A673 (cell line): ENCODE measurements around the gene ATP8A2. TPM values are rescaled to one million over a fixed set of nuclear protein-coding genes. Genes with fewer than 3 reads are reported as not detected.

Experiments used
- BruUV-seq: library from RNA; stranded (reverse); fragments of 400-500 nt; replicated peaks from 2 replicates; lab custom pipeline; 2021; lab: Mats Ljungman, UMichigan
- CTCF ChIA-PET: fragments of 300-600 bp; sonication (Branson Sonifier 250); formaldehyde crosslinking; loops from one replicate; lab custom pipeline; 2022; ENCODE audit warnings: antibody characterized with exemption; lab: Charles Lee
- POLR2A ChIA-PET: fragments of 300-600 bp; sonication (Branson Sonifier 250); formaldehyde crosslinking; loops from one replicate; lab custom pipeline; 2022; ENCODE audit warnings: antibody characterized with exemption; ENCODE audit not compliant: low non-redundant PET; lab: Charles Lee
- DNase-seq: peaks from one replicate; pipeline ENCODE4 v3.0.0-alpha.2; 2015; ENCODE audit warnings: low spot score
- H3K27ac ChIP-seq: fragments of 200-600 bp; sonication (generic); 2 replicates; pipeline ENCODE4 v1.5.1; 2016; ENCODE audit warnings: mixed run types, low read depth, mild to moderate bottlenecking, mixed read lengths, antibody characterized with exemption, low read length; ENCODE audit not compliant: poor library complexity, severe bottlenecking
- H3K27me3 ChIP-seq: fragments of 200-600 bp; sonication (generic); replicated peaks from 2 replicates; pipeline ENCODE4 v1.6.1; 2017; ENCODE audit warnings: mixed run types, low read depth, mild to moderate bottlenecking, mixed read lengths, antibody characterized with exemption, low read length; ENCODE audit not compliant: insufficient read depth, poor library complexity
- H3K36me3 ChIP-seq: fragments of 200-600 bp; sonication (generic); 2 replicates; pipeline ENCODE4 v1.6.1; 2016; ENCODE audit warnings: mixed run types, mild to moderate bottlenecking, mixed read lengths, antibody characterized with exemption, low read length; ENCODE audit not compliant: insufficient read depth, poor library complexity, severe bottlenecking
- H3K4me1 ChIP-seq: fragments of 200-600 bp; sonication (generic); 2 replicates; pipeline ENCODE4 v1.6.1; 2017; ENCODE audit warnings: mixed run types, mild to moderate bottlenecking, mixed read lengths, antibody characterized with exemption, low read length; ENCODE audit not compliant: insufficient read depth, poor library complexity, severe bottlenecking
- H3K4me3 ChIP-seq: fragments of 200-600 bp; sonication (generic); 2 replicates; pipeline ENCODE4 v1.5.1; 2016; ENCODE audit warnings: low read depth, mixed run types, mild to moderate bottlenecking, mixed read lengths, low read length; ENCODE audit not compliant: poor library complexity, severe bottlenecking
- H3K9me3 ChIP-seq: fragments of 200-600 bp; sonication (generic); 2 replicates; pipeline ENCODE4 v1.6.1; 2016; ENCODE audit warnings: mixed run types, low read depth, mild to moderate bottlenecking, mixed read lengths, antibody characterized with exemption, low read length; ENCODE audit not compliant: poor library complexity, severe bottlenecking
- EZH2 ChIP-seq: fragments of 200-600 bp; sonication (generic); IDR thresholded peaks from 2 replicates; pipeline ENCODE4 v1.6.1; 2017; ENCODE audit warnings: borderline replicate concordance, low read depth, mild to moderate bottlenecking, mixed read lengths, antibody characterized with exemption, low read length; ENCODE audit not compliant: poor library complexity, severe bottlenecking
- intact Hi-C: fragments of 100-400 bp; cut with micrococcal nuclease; formaldehyde crosslinking; loops from one replicate; pipeline ENCODE4 v1.10.0; 2022; ENCODE audit not compliant: unreplicated experiment
- total RNA-seq: library from RNA; stranded (reverse); gene quantifications from 2 replicates; pipeline ENCODE4 v1.2.3, GENCODE V29; 2021
- TF ChIP-seq, protein P1 (sequence below): fragments of 300-800, 200-600 bp; sonication (generic); conservative IDR thresholded peaks from 2 replicates; pipeline ENCODE4 v1.5.1; 2017; ENCODE audit warnings: low read depth, mild to moderate bottlenecking, antibody characterized with exemption, low read length, moderate library complexity, mixed read lengths

ATP8A2 gene
- total RNA-seq, 1 experiment from 2014 or later = 0.92 TPM

DNA sequence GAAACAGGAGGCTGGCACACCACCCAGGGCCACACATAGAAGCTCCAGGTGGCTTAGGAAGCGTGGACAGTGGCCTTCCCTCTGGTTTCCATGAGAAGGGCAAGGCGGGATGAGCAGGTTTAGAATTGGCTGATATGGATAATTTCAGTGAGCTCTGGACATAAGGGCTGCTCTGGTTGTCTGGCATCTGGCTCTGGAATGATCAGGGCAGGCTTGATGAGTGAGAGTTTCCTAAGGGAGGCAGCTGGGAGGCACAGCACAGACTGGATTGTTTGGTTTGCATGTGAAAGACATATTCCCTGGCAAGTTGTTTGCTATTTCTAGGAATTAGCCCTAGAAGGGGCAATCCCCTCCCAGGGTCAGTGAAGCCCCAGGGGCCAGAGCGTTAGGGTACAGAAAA is 129.5 kb downstream of the ATP8A2 start:
- intact Hi-C loops = no loop called here
- H3K9me3 ChIP-seq = no peaks in the 10 kb centered on the region
- DNase-seq = no peak

DNA sequence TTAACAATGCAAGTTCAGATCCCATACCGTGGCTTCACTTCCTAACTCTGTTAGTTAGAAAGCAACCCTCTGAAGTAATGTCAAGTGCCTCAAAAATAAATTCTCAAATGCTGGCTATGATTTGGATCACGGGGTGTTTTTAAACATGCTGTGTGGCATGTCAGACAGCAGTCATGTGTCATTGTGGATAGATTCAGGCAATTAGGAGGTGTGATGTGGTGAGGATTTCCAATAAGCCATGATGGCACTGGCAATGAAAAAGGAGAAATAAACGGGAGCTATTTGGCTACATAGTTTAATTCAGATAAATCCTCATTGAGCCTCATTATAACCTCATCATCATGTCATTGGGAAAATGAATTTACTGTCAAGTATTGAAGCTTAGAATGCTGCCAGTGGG is 130.3 kb downstream of the ATP8A2 start:
- TF ChIP-seq, protein P1, sequence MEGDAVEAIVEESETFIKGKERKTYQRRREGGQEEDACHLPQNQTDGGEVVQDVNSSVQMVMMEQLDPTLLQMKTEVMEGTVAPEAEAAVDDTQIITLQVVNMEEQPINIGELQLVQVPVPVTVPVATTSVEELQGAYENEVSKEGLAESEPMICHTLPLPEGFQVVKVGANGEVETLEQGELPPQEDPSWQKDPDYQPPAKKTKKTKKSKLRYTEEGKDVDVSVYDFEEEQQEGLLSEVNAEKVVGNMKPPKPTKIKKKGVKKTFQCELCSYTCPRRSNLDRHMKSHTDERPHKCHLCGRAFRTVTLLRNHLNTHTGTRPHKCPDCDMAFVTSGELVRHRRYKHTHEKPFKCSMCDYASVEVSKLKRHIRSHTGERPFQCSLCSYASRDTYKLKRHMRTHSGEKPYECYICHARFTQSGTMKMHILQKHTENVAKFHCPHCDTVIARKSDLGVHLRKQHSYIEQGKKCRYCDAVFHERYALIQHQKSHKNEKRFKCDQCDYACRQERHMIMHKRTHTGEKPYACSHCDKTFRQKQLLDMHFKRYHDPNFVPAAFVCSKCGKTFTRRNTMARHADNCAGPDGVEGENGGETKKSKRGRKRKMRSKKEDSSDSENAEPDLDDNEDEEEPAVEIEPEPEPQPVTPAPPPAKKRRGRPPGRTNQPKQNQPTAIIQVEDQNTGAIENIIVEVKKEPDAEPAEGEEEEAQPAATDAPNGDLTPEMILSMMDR = no peak
- no peak for TF ChIP-seq EZH2
- no peak for DNase-seq

More for the DNA sequence above, 129.5 kb downstream of the ATP8A2 start:
- no peaks in the 10 kb centered on the region for H3K4me1 ChIP-seq
- CTCF ChIA-PET = no interaction called here
- H3K27ac ChIP-seq = no peak overlapping the region
- TF ChIP-seq, protein P1 = no peak
- TF ChIP-seq EZH2 = no peak
- H3K27me3 ChIP-seq = peaks cover 5% of the 10 kb centered on the region
- POLR2A ChIA-PET = no interaction called here
- no peak overlapping the region for H3K4me3 ChIP-seq
- BruUV-seq = no TSS peak
- no peaks in the 10 kb centered on the region for H3K36me3 ChIP-seq

DNA sequence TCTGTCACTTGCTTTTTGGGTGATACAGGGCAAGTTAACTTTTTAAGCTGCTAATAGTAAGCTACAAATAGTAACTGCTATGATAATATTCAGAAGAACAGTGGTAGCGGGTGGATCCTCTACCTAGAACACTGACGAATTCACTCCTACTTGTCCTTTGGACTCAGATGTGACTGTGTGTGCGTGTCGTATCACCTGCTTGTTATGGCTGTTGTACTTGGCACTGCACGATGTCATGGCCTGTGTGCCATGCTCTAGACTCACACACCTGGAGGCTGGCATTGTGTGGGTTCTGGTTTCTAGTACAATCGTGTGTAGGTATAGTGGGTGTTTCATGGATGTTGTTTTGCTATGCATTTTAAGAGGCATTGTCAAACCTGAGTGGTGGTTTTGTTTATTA is 130.8 kb downstream of the ATP8A2 start:
- H3K36me3 ChIP-seq = no peaks in the 10 kb centered on the region
- CTCF ChIA-PET = no interaction called here
- no peak for DNase-seq
- H3K27ac ChIP-seq = no peak overlapping the region
- H3K4me1 ChIP-seq = no peaks in the 10 kb centered on the region
- TF ChIP-seq, protein P1 = no peak
- TF ChIP-seq EZH2 = no peak
- POLR2A ChIA-PET = no interaction called here
- no peak overlapping the region for H3K4me3 ChIP-seq
- no peaks in the 10 kb centered on the region for H3K9me3 ChIP-seq
- peaks cover 2% of the 10 kb centered on the region for H3K27me3 ChIP-seq
- intact Hi-C loops = no loop called here
- no TSS peak for BruUV-seq

More for the DNA sequence above, 130.3 kb downstream of the ATP8A2 start:
- ChIA-PET CTCF (no interaction called here), POLR2A (no interaction called here)
- no peak overlapping the region for H3K27ac ChIP-seq
- BruUV-seq = no TSS peak
- H3K36me3 ChIP-seq = no peaks in the 10 kb centered on the region
- no peak overlapping the region for H3K4me3 ChIP-seq
- no peaks in the 10 kb centered on the region for H3K4me1 ChIP-seq
- intact Hi-C loops = no loop called here
- no peaks in the 10 kb centered on the region for H3K9me3 ChIP-seq
- H3K27me3 ChIP-seq = peaks cover 2% of the 10 kb centered on the region
